HG03097 (cell line): ENCODE results near the gene SYDE2.
"Not testable (repeated sequence)": the region's sequence is repeated elsewhere in the genome, so short reads cannot be mapped to it uniquely, and the experiment has no call there.

Experiments used
- ATAC-seq: cut with Tn5 transposase; IDR thresholded peaks from one replicate; pipeline ENCODE4 v1.9.1; 2021; ENCODE audit not compliant: unreplicated experiment, low FRiP score

SYDE2 gene

GRCh38 chr1:85178396-85178795 is 22.4 kb downstream of the SYDE2 start:
- no peak for ATAC-seq

DNA sequence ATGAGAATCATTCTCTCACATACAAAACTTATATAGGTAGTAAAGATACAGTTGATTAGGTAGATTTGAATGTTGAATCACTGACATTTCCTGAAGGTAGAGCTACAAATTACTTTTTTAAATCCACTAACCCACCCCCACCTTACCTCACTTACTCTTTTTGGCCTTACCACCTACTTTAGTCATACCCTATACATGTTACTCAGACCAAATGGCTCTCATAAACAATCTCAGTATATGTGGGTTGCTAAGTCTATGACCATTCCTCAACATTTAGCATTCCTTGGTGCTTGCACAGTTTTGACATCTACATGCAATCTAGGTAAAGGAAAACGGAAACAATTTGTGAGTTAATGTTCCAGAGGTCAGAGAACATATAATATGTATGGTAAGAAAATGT is 26.3 kb downstream of the SYDE2 start:
- no peak for ATAC-seq

DNA sequence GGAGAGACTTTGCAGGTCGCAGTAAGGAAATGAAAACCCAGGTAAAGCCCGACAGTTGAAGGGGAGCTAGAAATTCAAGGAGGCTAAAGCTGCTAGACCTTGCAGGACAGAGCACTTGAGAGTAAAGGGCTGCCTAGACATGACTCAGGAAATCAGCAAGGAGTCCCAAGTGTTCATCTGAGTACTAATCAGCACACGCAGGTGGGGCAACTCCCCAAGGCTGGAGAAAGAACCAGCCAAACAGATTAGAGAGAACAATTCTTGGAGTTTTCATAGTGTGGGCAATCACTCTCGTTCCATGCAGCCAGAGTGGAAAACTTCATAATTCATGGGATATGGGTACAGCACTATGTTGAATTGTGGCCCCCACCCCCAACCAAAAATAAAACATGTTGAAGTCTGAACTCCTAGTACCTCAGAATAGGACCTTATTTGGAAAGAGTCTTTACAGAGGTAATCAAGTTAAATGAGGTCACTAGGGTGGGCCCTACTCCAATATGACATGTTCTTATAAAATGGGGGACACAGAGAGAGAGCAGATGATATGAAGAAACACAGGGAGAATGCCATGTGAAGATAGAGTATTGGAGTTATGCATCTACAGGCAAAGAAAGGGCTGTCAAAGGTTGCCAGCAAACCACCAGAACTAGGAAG is 28.0 kb downstream of the SYDE2 start:
- no peak for ATAC-seq

- ATAC-seq, result no peak
These were observed 29.1 kb downstream of the SYDE2 start for GRCh38 chr1:85171721-85172120.

DNA sequence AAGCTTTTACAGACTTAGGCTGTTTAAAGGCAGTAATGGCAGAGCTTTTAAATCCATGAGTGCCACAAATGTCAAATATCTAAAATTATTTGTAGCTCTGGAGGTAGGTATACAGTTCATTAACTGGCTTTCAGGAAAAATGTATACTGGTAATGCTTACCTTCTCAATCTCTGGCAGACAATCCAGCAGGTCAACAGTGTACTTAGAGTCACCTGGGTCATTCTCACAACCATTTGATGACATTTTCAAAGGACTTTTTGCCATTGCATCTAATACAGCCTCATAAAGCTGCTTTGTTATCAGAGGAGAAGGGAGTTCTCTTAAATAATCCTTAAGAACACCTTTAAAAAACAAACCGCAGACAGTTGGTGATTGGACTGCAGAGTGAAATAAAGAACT is 31.9 kb downstream of the SYDE2 start:
- no peak for ATAC-seq

DNA sequence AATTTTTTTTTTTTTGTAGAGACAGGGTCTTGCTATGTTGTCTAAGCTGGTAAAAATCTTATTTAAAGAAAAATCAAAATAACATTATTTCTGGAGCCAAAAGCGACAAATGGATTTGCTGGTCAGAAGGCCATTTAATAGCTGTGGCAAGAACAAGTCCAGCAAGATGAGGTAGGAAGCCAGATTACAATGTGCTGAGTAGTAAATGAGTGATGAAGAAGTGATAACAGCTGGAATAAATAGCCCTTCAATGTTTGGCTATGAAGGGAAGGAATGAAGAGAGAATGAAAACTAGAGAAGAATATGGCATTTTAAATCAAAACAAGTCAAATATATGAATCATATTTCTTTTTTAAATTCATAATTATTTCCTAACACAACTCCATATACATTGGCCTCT is 34.5 kb downstream of the SYDE2 start:
- no peak for ATAC-seq

- ATAC-seq, result no peak
These were observed 41.9 kb downstream of the SYDE2 start for GRCh38 chr1:85158910-85159309.

- no peak for ATAC-seq
These were observed 43.4 kb downstream of the SYDE2 start for GRCh38 chr1:85157436-85157835.

DNA sequence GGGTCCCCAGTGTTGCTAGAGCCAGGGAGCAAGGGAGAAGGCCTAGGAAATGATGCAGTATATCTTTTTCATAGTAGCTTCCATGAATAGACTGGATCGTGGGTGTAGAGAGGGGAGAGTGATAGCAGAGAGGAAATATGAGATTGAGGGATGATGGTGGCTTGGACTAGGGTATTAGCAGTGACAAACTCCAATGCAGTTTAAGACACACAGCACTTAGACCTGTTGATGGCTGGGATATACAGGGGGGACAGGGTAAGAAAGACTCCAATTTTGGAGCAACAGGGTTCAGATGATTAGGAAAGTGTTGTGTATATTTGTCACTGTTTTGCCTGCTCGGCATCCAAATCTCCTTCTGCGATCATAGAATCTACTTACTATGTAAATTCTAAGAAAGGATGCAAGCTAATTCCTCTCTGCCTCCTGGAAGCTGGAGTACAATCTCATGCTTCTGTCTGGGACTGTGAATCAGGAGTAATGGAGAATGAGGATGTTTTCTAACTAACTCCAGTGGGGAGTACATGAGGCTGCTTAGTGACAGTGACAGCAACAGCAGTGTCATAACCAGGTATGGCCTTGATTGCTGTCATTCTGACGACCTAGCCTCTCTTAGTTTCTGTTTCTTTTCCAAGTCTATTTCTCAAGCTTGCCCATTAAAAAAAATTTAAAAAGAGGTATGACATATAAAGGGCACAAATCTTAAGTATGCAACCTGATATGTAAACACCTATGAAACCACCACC is 47.5 kb downstream of the SYDE2 start:
- no peak for ATAC-seq

DNA sequence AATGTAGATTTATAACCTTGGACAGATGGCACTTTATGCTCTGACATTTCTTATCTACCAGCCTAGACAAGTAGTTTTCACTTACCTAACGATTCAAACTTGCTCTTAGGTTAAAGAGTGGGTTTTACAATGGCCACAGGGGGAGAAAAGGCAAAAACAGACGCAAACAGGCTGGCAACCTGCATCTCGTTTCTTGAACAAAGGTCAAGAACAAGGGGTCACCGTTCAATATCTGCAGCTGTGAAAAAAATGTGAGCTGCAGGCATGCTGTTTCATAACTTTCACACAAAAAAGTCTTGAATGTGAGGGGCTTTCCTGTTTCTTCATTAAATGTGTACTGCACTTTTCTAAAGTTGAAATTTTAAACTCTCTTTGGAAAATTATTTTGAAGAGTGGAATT is 49.4 kb downstream of the SYDE2 start:
- no peak for ATAC-seq

DNA sequence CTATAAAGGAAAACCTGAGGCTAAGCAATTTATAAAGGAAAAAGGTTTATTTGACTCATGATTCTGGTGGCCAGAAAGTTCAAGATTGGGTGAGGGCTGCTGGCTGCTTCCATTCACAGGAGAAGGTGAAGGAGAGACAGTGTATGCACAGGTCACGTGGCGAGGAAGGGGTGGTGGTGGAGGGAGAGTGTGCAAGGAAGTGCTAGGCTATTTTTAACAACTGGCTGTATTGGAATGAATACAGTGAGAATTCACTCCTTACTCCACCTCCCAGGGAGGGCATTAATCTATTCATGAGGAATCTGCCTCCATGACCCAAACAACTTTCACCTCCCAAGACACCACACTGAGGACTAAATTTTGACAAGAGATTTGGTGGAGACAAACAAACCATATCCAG is 51.0 kb downstream of the SYDE2 start:
- ATAC-seq, result no peak

- ATAC-seq, result peak; percentile 89
These were observed 52.1 kb downstream of the SYDE2 start for GRCh38 chr1:85148524-85149250.

GRCh38 chr1:85146972-85147359 is 53.9 kb downstream of the SYDE2 start:
- no peak for ATAC-seq

GRCh38 chr1:85146298-85146971 is 54.4 kb downstream of the SYDE2 start:
- ATAC-seq, result not testable (repeated sequence)

DNA sequence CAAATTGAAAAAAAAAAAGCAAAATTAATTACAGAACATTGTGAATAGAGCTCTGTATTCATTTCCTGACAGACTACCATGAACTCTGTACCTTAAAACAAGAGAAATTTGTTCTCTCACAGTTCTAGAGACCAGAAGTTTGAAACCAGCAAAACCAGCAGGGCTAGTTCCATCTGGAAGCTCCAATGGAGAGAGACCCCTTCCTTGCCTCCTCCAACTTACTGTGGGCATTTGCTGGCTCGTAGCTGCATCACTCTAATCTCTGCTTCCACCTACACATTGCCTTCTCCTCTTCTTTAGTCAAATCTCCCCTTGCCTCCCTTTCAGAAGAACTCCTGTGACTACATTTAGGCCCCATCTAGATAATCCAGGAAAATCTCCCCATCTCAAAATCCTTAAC is 56.5 kb downstream of the SYDE2 start:
- no peak for ATAC-seq

DNA sequence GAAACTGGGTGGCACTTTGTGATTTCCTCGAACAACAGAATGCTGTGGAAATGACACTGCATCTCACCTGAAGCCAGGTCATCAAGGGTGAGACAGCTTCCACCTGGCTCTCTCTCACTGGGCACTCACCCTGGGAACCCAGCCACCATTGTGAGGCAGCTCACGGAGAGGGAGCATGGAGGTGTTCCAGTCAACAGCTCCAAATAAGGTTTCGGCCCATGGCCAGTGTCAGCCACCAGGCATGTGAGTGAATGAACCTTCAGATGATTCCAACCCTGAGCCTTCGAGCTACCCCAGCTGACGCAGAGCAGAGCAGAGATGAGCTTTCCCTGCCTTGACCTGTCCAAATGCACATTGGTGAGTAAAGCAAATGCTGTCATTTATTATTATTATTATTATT is 58.1 kb downstream of the SYDE2 start:
- no peak for ATAC-seq

DNA sequence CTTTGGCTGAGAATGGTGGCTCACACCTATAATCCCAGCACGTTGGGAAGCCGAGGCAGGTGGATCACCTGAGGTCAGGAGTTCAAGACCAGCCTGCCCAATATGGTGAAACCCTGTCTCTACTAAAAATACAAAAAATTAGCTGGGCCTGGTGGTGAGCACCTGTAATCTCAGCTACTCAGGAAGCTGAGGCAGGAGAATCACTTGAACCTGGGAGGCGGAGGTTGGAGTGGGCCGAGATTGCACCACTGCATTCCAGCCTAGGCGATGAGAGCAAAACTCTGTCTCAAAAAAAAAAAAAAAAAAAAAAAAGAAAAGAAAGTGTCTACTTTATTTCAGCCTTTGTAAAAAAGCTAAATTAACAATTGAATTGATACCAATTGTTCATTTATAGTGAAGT is 62.4 kb downstream of the SYDE2 start:
- ATAC-seq, result not testable (repeated sequence)

DNA sequence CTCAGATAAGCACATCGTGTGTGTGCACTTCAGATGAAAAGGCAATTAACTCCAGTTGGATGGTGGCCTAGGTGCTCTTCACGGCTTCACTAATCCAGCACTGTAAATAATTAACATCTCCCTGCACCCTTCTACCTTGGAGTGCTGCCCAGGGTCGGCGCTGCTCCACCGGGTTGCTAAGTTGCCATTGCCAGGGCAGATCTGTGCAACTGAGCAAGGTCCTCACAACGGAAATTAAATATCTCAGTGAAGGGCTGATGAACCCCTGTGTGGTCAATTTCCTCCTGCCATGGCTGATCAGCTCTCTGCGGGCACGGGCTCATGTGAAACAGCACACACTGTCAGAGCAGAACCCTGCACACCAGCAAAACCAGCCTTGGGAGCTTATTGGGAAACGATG is 63.2 kb downstream of the SYDE2 start:
- ATAC-seq, result no peak

- ATAC-seq, result no peak
These were observed 65.4 kb downstream of the SYDE2 start for GRCh38 chr1:85135392-85135798.

GRCh38 chr1:85134583-85135391 is 66.0 kb downstream of the SYDE2 start:
- no peak for ATAC-seq
